ENCODE results near the gene OTOG.

The OTOG gene

DNA sequence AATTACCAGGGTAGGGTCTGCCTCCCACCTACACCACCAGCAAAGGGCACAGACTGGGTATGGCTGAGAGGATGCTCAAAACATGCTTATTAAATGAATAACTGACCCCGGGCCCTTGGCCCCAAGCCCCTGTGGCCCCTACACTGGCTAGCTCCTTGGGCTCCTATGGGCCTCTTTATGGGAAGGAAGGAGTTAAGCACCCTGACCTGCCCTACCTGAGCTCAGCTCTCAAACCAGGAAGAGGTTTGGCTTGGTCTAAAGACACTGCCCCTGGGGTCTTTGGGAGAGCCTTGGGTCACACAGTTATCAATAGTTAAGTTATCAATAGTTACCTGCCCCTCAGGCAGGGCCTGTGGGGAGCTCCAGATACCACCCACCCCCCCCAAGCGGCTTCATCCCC is 4.0 kb upstream of the OTOG start:
- DNase-seq: no peak

DNA sequence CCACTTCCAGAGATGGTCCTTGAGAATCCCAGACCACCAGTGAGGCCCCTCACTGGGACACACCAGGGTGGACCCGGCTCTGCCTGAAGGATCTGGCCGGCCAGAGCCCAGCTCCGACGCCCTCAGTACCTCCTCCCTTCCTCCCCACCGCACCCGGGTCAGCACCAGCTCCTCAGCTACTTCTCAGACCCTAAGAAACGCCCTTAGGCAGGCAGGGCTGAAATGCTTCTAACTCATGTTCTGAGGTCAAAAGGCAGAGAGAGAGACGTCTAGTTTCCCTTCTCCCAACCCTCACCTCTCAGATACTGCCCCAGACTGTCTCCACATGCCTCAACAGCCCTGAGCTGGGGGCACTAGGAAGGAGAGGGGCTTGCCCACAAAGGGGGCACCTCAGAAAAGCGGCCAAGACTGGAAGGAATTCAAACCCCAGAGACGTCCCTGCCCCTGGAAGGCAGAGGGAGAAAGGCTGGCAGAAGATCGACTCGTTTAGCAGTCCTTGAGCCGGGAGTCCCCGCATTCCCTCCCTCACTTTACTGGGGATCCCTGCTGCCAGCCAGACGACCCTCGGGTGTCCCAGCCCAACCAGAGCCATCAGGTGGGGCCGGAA is 3.4 kb upstream of the OTOG start:
- no peak for DNase-seq

DNA sequence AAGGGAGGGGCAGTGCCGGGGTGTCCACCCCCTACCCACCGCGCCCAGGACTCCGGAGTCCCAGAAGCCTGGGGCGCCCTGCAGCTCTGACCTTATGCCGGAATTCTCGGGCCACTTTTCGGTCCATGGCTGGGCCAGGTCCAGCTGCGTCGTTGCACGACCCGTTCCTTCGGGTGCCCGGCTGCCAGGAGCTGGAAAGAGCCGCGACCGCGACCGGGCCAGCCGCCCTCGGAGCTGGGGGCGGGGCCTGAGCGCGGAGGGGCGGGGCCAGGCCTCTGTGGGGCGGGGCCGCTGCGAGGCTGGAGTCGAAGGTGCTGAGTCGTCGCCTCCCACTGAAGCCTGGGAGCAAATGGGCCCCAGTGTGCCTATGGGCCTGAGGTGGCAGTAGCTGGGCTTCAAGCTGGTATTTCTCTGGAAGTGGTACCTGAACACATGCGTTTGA is 2.9 kb upstream of the OTOG start, which contains the start of gene USH1C:
Gene USH1C, minus strand, starts transcription at position 236 of the 442 bp plus-strand sequence. Its CDS starts 109 bp downstream, at position 127.
- no peak for DNase-seq

DNA sequence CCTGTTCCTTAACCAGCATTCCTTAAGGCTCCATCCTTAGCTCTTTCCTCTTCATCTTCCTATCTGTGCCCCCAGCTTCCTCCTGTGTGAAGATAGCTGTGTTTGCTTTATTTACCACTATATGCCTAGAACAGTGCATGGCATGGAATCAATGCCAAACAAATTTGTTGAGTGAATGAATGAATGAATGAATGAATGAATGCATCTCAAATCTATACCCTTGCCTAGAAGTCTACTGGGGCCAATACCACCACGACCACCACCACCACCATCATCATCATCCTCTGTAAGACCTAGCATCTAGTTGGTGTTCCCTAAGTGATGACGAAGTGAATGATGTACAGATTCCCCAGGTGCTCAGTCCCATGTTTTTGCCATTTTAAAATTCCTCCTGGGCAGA is 819 bp upstream of the OTOG start:
- no peak for DNase-seq

- no peak for DNase-seq
These were observed 873 bp downstream of the OTOG start for GRCh38 chr11:17547932-17548331.

DNA sequence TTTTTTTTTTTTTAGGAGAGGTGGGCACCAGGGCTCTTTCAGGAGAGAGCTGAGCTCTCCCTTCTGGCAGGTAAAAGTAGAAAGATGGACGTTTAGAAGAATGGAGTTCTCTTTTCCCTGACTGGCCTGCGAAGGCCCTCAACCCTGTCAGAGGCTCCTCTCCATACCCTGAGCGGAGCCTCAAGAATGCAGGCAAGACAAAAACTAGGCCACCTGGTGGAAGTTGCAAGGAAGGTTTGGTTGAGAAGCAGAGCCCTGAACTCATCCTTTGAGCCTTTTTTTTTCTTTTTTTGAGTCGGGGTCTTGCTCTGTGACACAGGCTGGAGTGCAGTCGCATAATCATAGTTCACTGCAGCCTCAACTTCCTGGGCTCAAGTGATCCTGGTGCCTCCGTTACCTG is 1.4 kb downstream of the OTOG start:
- DNase-seq: no peak

DNA sequence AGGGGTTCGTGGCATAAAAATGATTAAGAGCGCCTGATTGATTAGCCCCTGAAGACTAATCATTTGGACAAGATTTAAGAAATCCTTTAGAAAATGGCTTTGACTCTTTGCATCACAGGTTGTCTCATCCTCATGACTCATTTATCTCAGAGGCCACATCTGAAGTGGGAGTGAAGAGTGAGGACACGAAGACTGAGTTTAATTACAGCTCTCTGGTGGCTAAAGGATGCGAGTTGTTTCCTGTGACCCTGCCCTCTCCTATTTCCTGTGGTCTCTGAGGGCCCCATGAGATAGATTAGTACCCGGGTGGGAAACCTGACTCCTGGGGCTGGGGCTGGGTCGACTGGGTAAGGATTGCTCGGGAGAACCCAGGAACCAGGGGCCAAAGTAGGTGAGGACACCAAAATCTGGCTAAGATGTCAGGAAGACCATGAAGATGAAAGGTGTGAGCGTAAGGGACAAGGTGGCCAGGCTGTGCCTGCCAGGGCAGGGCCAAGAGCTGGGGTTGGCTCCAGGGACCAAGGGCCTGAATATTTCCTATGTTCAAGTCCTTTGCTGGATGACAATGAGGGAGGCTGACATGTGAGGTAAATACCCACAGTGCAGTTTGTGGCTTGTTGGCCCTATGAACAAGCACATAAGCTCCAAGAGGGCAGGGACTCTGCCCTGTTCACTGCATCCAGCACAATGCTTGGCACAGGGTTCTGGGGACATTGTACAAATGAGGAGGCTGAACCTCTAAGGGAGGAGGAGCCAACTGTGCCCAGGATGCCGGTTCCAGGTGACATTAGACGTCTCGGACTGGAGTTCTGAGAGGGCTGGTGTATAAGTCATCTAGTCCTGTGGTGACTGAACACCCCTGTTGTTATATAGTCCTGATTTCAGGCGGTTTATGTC is 3.6 kb downstream of the OTOG start:
- DNase-seq: no peak

DNA sequence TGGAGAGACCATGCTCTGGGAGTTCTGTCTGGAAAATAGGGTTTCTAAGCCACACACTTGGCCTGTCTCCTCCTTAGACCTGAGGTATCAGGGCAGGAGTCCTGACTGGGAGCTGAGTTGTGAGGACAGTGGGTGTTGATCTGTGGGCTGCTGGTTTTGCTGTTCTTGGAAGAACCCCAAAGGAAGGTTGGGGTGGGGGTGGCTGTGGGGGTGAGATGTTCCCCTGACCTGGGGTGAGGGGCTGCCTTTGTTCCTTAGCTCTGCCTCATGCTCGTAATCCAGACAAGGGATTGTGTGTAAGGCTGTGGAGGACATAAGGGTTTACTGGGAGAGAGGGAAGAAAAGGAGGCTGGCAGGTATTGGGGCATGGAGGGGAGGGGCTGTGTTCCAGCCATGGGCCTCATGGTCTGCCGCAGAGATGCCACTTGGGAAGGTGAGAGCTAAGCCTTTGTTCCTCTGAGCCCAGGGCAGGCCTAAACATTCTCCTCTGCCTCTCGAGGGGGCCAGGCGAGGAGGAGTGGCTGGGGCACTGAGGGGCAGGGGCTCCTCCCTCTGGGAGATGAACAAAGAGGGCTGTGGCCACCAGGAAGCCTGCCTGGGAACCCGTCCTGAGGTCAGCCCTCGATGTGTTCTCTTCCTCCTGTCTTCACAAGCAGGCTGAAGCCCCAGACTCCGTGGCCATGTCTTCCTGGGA is 4.4 kb downstream of the OTOG start:
- DNase-seq: no peak

GRCh38 chr11:17552041-17552355 is 4.9 kb downstream of the OTOG start:
- no peak for DNase-seq

GRCh38 chr11:17552392-17553248 is 5.6 kb downstream of the OTOG start:
- DNase-seq: no peak

DNA sequence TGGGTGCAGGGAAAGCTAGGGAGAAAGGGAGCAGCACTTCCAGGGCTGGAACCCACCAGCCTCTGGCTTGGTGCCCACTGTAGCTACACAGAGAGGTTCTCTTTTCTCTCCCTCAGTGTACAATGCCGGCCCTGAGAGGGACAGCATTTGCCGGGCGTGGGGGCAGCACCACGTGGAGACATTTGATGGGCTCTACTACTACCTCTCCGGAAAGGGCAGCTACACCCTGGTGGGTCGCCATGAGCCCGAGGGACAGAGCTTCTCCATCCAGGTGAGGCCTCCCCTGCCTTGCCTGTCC is 6.1 kb downstream of the OTOG start:
- no peak for DNase-seq

DNA sequence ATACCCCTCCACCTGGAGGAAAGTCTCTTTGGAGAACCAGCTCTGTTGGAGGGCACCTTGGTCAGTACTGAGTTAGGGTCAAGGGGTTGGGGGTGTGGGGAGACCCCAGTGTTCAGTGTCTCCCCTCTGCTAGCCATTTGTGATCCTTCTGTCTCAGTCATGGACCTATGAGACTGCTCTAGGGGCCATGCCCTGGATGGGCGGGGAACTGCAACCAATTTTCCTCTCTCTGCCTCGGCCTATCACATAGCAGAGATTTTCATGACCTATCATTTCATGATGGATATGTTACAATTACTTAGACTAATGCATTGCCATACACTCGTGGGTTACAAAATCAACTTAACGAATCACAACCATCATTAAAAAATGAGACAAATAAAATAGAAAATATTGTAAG is 7.4 kb downstream of the OTOG start:
- no peak for DNase-seq

DNA sequence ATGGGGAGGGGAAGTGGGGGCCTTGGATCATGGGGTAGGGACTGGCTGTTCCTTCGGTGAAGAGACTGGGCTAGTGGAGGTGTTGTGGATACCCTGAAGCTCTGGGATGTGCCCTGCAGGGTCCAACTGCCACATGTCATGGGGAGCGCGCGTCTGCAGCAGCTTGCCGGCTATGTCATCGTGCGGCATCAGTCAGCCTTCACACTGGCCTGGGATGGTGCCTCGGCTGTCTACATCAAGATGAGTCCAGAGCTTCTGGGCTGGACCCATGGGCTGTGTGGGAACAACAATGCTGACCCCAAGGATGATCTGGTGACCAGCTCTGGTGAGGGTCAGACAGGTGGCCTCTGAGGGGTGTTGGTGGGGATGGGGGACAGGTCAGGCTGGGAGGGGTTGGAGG is 9.9 kb downstream of the OTOG start:
- no peak for DNase-seq

DNA sequence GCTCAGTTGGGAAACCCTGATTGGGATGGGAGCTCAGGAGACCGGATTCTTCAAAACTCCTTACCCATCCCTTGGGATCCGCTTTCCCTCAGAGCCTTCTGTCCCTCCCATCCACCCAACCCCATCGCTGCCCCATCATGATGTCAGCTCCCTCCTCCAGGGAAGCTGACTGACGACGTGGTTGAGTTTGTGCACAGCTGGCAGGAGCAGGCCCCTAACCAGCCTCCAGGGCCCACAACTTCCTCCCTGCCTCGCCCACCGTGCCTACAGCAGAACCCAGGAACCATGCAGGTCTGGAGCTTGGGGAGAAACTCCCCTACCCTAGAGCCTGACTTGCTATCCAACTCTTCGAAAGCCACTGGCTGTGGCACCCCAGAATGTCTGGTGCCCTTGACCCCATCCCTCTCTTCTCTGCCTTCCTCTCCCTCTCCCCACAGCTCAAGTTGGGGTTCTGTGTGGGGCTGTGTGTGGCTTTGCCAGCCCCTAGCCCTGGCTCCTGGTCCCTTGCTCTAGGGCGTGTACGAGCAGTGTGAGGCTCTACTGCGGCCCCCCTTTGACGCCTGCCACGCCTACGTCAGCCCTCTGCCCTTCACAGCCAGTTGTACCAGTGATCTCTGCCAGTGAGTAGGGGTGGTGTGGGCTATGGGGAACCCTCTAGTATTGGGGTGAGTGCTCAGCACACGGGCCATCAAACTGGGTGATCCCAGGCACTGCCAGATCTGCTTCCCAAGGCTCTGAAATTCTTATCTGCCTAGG is 11.1 kb downstream of the OTOG start:
- no peak for DNase-seq

- DNase-seq: no peak
These were observed 11.9 kb downstream of the OTOG start for GRCh38 chr11:17558916-17559315.

DNA sequence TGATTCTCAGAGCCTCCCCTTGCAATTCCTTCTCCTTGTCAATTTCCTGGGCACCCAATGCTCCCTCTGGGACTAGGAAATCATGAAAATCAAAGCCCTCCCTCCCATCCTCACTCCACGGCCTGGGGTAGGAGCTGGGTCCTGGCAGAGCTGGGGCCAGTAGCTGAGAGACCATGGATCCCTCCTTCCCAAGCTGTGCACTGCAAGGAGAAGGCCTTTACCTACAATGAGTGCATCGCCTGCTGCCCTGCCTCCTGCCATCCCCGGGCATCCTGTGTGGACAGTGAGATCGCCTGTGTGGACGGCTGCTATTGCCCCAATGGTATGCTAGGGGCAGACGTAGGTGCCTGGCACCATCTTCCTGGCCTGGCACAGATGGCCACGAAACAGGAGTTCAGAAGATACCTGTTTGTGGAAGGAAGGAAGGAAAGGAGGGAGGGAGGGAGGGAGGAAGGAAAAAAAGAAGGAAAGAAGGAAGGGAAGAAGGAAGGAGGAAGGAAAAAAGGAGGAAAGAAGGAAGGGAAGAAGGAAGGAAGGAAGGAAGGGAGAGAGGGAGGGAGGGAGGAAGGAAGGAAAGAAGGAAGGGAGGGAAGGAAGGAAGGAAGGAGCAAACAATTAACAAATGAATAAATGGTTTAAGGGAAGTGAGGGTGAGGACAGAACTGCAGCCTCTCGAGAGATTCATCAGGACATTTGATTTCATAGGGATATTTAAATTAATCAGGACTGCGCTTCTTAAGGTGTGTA is 12.5 kb downstream of the OTOG start:
- no peak for DNase-seq

DNA sequence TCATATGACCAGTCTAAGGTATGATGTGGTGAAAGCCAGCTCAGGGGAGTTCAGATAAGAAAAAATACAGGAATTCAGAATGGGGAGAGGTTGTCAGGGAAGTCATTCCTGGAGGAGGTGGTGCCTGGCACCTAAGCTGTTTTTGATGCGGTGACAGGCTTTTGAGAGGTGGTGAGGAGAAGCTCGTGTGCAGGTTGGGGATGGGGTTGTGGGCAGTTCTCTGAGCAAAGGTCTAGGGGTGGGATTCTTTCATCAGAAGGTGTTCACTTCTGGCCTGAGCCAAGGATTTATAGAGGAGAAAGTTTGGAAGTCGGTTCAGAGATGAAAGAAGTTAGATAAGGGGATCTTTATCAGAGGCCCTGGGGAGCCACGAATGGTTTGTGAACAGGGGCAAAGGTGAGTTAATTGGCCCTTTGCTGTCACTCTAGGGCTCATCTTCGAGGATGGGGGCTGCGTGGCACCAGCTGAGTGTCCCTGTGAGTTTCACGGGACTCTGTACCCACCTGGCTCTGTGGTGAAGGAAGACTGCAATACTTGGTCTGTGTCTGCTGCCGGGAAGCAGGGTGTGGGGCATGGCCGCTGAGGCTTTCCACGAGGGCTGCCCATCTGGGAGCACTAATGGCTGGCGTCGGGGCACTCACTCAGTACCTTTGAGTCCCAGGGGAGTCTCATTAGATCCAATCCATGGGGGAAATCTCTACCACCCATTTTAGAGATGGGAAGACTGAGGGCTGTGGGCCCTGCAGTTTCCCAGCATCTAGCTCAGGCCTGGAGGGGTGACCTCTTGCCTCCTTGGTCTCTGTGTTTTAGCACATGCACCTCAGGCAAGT is 13.4 kb downstream of the OTOG start:
- DNase-seq: no peak

- DNase-seq: no peak
These were observed 14.0 kb downstream of the OTOG start for GRCh38 chr11:17561111-17561415.

DNA sequence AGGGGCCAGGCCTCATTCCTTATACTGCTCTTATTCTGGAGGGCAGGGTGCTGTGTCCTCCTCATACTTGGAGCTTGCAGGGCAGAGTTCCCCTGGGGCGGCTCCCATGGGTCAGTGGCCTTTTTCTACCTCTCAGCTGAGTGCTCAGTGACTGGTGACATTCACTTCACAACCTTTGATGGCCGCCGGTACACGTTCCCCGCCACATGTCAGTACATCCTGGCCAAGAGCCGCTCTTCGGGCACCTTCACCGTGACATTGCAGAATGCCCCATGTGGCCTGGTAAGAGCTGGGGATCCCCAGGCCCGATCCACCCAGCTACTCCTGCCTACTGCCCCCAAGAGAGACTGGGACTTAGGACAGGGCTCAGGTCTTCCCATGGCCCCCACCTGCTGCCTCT is 14.5 kb downstream of the OTOG start:
- no peak for DNase-seq

DNA sequence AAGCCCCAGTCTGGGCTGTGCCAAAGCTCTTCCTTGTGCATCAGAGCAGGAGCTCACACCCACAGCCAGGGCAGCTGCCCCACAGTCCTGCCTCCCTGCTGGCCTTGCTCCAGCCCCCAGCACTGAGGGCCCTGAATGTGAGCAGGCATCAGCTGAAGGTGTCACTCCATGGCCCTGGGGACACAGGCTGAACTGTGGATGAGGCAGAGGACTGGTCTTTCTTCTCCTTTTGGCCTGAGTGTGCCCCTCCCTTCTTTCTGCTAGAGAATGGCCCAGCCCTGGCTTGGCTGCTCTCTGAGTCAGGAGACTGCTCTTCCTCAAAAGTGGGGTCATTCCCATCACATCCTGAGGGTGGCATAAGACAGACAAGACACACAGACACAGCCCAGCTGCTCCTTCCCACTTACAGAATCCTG is 16.2 kb downstream of the OTOG start:
- no peak for DNase-seq

All from NCI-H446 treated with DMSO at 0.1 percent for 48 hours (cell line).